ENCODE results near the gene HTR2B. TPM values are rescaled to one million over a fixed set of nuclear protein-coding genes. Genes with fewer than 3 reads are reported as not detected.
"Not testable (repeated sequence)": the region's sequence is repeated elsewhere in the genome, so short reads cannot be mapped to it uniquely, and the experiment has no call there.

HTR2B gene
- total and polyA plus RNA-seq, 8 donors: 0.31 to 1.1 (median 0.47) TPM

GRCh38 chr2:231111987-231112386, 12.9 kb downstream of the HTR2B start:
- H3K4me1 ChIP-seq: peaks cover 0 to 7% of the 10 kb centered on the region in 2 donors
- DNase-seq (no peak), ATAC-seq (peak; percentile 50)
- no peak for TF ChIP-seq CTCF (IDR thresholded peaks at IDR 0.05)
- peaks cover 0 to 33% of the 10 kb centered on the region in 2 donors for H3K36me3 ChIP-seq
- intact Hi-C loops (cut with DNase I): loop anchor here in 1 of 2 donors (5.0 kb wide), 1 partner anchor 75 kb away; no protein-coding TSS in a partner anchor
- H3K27me3 ChIP-seq: no peaks in the 10 kb centered on the region
- no peak overlapping the region for H3K4me3 ChIP-seq
- H3K9me3 ChIP-seq: no peaks in the 10 kb centered on the region
- no peak overlapping the region for H3K27ac ChIP-seq

- peak overlapping the region in 1 of 2 donors; percentile 6 for H3K27ac ChIP-seq
- TF ChIP-seq CTCF (IDR thresholded peaks at IDR 0.05): no peak
- H3K27me3 ChIP-seq: no peaks in the 10 kb centered on the region
- no peak overlapping the region for H3K4me3 ChIP-seq
- peaks cover 0 to 33% of the 10 kb centered on the region in 2 donors for H3K36me3 ChIP-seq
- H3K9me3 ChIP-seq: no peaks in the 10 kb centered on the region
- peak in 2 of 4 donors; percentile 54 to 72 for DNase-seq
- peak; percentile 60 for ATAC-seq
- intact Hi-C loops (cut with DNase I): loop anchor here in 1 of 2 donors (5.0 kb wide), 1 partner anchor 77 kb away; no protein-coding TSS in a partner anchor
- H3K4me1 ChIP-seq: peaks cover 0 to 7% of the 10 kb centered on the region in 2 donors
Measured at GRCh38 chr2:231110551-231110950, 14.3 kb downstream of the HTR2B start.

- Histone ChIP-seq H3K4me1 (peaks cover 0 to 8% of the 10 kb centered on the region in 2 donors), H3K4me3 (no peak overlapping the region), H3K36me3 (peaks cover 0 to 40% of the 10 kb centered on the region in 2 donors), H3K9me3 (peaks cover 0 to 16% of the 10 kb centered on the region in 2 donors), H3K27ac (no peak overlapping the region), H3K27me3 (no peaks in the 10 kb centered on the region)
- intact Hi-C loops (cut with DNase I): loop anchor here in 1 of 2 donors (10.0 kb wide), 1 partner anchor 311 kb away; no protein-coding TSS in a partner anchor
- DNase-seq (peak in 3 of 4 donors; percentile 35 to 73 (median 41)), ATAC-seq (peak; percentile 96)
- TF ChIP-seq CTCF (IDR thresholded peaks at IDR 0.05): peak; percentile 57 to 65
Measured at GRCh38 chr2:231104115-231104713, 20.6 kb downstream of the HTR2B start.

- Histone ChIP-seq H3K4me3 (no peak overlapping the region), H3K4me1 (peaks cover 0 to 8% of the 10 kb centered on the region in 2 donors), H3K9me3 (peaks cover 0 to 29% of the 10 kb centered on the region in 2 donors), H3K27me3 (no peaks in the 10 kb centered on the region), H3K27ac (no peak overlapping the region), H3K36me3 (peaks cover 0 to 44% of the 10 kb centered on the region in 2 donors)
- intact Hi-C loops (cut with DNase I): loop anchor here in 1 of 2 donors (10.0 kb wide), 1 partner anchor 312 kb away; no protein-coding TSS in a partner anchor
- no peak for TF ChIP-seq CTCF (IDR thresholded peaks at IDR 0.05)
- DNase-seq (no peak), ATAC-seq (no peak)
Measured at GRCh38 chr2:231102772-231103171, 22.1 kb downstream of the HTR2B start.

GRCh38 chr2:231100990-231101389, 23.9 kb downstream of the HTR2B start:
- Histone ChIP-seq H3K27me3 (no peaks in the 10 kb centered on the region), H3K9me3 (peaks cover 0 to 31% of the 10 kb centered on the region in 2 donors), H3K4me3 (no peak overlapping the region), H3K36me3 (peaks cover 0 to 62% of the 10 kb centered on the region in 2 donors), H3K27ac (no peak overlapping the region), H3K4me1 (peaks cover 0 to 8% of the 10 kb centered on the region in 2 donors)
- DNase-seq (no peak), ATAC-seq (no peak)
- intact Hi-C loops (cut with DNase I): loop anchor here in 1 of 2 donors (10.0 kb wide), 1 partner anchor 314 kb away; no protein-coding TSS in a partner anchor
- TF ChIP-seq CTCF (IDR thresholded peaks at IDR 0.05): no peak

- DNase-seq, H3K4me1 ChIP-seq, H3K4me3 ChIP-seq, H3K27me3 ChIP-seq, H3K27ac ChIP-seq, ATAC-seq: not testable (repeated sequence)
- intact Hi-C loops (cut with DNase I): loop anchor here in 1 of 2 donors (10.0 kb wide), 1 partner anchor 314 kb away; no protein-coding TSS in a partner anchor
- H3K36me3 ChIP-seq: peaks cover 0 to 67% of the 10 kb centered on the region in 2 donors
- peaks cover 0 to 31% of the 10 kb centered on the region in 2 donors for H3K9me3 ChIP-seq
Measured at GRCh38 chr2:231100321-231100720, 24.5 kb downstream of the HTR2B start.
